ENCODE results near the gene MRPL10.

The MRPL10 gene

DNA sequence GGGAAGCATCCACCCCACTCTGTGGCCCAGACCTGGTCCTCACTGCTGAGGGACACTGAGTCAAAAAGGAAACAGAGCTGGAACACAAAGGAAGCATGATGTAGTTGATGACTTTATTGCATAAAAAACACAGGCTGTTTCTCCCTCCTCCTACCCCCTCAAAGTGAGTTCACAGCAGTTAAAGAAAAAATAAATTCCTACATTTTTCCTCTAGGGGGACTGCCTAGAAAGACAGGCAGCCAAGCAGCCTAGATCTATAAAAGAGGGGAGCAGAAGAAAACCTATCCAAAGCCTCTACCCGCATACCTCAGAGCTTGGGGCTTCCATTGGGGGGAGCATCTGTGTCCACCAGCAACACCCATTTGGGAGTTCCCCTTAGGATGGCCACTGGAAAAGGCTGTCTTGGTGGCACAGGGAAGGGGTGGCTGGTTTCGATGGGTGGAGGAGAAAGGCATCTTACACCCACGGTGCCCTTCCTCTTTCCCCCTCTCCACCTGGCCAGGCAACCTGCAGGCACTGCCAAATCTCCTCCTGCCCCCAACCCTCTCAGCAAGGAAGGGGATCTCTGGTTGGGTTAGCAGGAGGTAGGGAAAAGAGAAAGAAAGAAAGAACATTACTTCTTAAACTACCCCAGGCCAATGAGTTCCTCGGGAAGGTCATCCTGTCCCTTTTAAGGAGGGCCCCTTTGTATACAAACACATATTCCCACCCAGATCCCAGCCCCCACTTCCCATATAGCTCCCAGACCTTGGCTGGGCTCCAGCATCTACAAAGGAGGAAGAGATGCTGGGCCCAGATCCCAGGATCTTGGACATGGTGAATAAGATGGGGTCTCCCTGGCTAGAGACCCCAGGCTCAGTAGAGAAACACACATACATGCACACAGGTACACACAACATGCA lies 13.7 kb upstream of the MRPL10 start:
- TF ChIP-seq, protein P1, sequence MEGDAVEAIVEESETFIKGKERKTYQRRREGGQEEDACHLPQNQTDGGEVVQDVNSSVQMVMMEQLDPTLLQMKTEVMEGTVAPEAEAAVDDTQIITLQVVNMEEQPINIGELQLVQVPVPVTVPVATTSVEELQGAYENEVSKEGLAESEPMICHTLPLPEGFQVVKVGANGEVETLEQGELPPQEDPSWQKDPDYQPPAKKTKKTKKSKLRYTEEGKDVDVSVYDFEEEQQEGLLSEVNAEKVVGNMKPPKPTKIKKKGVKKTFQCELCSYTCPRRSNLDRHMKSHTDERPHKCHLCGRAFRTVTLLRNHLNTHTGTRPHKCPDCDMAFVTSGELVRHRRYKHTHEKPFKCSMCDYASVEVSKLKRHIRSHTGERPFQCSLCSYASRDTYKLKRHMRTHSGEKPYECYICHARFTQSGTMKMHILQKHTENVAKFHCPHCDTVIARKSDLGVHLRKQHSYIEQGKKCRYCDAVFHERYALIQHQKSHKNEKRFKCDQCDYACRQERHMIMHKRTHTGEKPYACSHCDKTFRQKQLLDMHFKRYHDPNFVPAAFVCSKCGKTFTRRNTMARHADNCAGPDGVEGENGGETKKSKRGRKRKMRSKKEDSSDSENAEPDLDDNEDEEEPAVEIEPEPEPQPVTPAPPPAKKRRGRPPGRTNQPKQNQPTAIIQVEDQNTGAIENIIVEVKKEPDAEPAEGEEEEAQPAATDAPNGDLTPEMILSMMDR (IDR thresholded peaks at IDR 0.05; ENCODE audit: extremely low read depth, missing control alignments) = no peak
- DNase-seq (ENCODE audit: low spot score) = no peak

DNA sequence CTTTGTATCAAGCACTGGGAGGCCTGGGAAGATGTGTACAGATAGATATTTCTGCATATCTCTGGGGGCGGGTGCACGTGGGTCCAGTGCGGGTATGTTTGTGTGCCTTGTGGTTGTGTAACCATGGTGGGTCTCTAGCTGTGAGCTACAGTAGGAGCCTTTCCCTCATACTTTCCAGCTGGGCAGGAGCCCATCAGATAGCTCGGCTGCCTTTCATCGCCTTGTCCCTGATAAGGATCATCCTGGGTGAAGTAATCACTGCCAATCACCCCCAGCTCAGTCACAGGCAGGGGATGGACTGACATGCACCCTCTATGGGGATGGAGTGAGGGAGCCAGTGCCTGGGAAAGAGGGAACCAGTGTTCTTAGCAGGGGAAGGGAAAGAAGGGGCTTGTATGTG lies 12.9 kb upstream of the MRPL10 start:
- TF ChIP-seq, protein P1 (IDR thresholded peaks at IDR 0.05; ENCODE audit: extremely low read depth, missing control alignments) = no peak
- DNase-seq (ENCODE audit: low spot score) = no peak

DNA sequence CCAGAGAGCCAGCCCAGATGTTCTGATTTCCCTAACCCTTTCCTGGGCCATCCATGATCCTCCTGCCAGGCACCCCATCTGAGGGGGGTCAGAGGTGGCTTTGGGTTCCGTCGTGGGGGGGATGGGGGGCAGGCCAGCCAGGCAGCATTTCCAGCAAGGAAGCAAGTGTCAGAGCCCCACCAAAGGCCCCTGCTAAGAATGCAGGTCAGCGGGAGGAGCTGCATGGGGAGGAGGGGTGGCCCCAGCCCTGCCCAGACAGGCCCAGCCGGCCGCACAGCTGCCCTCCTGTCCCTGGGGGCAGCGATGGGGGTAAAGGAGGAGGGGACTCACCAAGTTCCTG lies 12.0 kb upstream of the MRPL10 start:
- no peak for DNase-seq (ENCODE audit: low spot score)

DNA sequence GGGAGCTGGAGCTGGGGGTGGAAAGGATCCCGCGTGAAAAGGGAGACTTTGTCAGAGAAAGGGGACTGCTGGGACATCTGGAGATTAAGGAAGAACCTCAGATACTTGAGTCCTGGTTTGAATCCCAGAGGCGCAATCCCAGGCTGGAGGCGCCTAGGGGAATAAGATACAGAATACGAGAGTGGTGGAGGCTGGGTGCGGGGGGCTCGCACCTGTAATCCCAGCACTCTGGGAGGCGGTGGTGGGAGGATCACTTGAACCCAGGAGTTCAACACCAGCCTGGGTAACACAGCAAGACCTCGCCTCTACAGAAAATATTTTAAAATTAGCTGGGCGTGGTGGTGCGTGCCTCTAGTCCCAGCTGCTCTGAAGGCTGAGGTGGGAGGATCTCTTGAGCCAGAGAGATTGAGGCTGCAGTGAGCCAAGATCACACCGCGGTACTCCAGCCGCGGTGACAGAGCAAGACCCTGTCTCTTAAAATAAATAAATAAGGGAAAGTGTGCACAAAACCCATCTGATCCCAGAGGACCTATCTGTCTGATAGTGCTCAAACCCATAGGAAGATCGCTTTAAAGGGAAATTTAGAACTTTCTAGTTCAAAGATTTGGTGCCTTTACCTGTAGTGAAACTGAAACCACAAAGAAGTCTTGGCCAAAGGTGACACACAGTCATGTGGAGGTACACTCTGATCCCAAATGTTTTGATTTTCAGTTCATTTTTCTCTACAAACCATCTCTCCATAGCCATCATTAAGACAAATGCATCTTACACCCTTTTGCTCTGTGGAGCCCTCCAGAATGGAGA lies 10.3 kb upstream of the MRPL10 start:
- TF ChIP-seq, protein P1 (IDR thresholded peaks at IDR 0.05; ENCODE audit: extremely low read depth, missing control alignments) = no peak

More for the DNA sequence above, 12.0 kb upstream of the MRPL10 start:
- TF ChIP-seq, protein P1 (IDR thresholded peaks at IDR 0.05; ENCODE audit: extremely low read depth, missing control alignments) = no peak

DNA sequence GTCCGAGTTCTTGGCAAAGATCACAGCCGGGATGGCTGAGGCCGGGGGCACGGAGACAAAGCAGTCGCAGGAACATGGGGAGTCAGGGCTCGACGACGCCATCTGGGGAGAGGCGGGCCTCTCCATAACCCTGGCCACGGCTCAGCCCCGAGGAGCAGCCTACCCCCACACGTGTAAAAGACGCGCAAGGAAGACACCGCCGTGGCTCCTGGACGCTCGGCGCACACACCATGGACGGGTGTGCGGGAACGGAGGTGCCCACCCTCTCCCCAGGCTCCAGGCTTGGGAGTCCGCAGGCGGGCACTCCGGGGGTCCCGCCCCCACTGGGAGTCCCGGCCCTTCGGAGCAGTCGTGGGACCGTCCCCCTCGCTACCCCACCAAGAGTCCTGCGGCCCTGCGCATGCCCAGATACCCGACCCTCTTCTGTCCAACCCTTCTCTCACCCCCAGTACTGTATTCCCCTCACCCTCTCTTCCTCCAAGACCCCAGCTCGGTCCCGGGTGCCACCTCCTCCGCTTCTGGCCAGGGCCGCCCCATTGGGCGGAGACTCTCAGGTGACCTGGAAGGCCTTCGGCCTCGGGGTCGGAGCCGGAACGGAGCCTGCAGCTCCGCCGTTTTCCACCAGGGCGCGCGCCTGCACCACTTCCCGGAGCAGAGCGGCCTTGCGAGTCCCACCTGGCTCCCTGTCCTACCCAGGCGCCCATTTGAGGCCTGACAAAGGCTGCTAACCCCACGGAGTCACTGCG lies 9.6 kb upstream of the MRPL10 start, which contains the start of gene SCRN2:
Gene SCRN2, minus strand, starts transcription at position 532 of the 746 bp plus-strand sequence. Its CDS starts 430 bp downstream, at position 102.
- TF ChIP-seq, protein P1 (IDR thresholded peaks at IDR 0.05; ENCODE audit: extremely low read depth, missing control alignments) = peak; percentile 97
- peak; percentile 91 for DNase-seq (ENCODE audit: low spot score)

More for the DNA sequence above, 10.3 kb upstream of the MRPL10 start:
- no peak for DNase-seq (ENCODE audit: low spot score)

DNA sequence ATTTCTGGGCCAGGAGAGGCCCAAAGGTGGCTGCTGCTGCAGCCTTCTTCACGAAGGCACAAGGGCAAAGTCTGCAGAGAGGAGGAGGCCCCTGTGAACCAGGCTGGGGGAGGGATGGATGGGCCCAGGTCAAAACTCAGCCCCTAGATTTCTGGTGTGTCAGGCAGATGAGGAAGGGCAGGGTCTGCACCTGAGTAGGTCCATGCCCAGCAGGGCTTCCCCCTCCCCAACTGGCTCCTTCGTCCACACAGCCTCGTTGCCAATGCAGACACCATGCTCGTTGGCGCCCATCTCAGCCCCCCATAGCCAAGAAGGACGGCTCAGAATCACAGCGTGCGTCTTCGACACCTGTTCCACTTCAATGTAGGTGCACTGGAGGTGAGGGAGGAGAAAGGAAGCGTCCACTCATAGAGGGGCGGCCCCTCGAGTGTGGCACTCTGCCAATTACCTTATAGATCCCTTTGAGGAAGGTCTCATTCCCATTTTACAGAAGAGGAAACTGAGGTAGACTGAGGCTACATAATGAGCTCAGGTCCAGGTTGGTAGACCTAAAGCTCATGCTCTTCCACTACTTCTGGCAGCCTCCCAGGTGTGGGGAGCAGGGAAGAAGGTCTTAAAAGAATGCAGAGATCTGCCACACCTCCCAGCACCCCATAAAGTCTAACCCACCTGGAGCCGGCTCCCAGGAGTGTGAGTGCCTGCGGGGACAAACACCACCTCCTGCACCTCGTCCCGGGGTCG lies 8.8 kb upstream of the MRPL10 start:
- TF ChIP-seq, protein P1 (IDR thresholded peaks at IDR 0.05; ENCODE audit: extremely low read depth, missing control alignments) = no peak
- DNase-seq (ENCODE audit: low spot score) = no peak
